Hematopoietic multipotent progenitor cell treated with erythropoietin and hydrocortisone succinate and interleukin-3 and kit ligand, for 17 days (in vitro differentiated cells): ENCODE data around the gene EXOC4.

Source experiments
- DNase-seq: peaks from one replicate; pipeline ENCODE4 v3.0.0-alpha.2; 2015; ENCODE audit warnings: low spot score

The EXOC4 gene

GRCh38 chr7:133539016-133539415 is 286.1 kb downstream of the EXOC4 start:
- no peak for DNase-seq

GRCh38 chr7:133540096-133540860 is 287.4 kb downstream of the EXOC4 start:
- no peak for DNase-seq

- no peak for DNase-seq
Observed at GRCh38 chr7:133542209-133542780, 289.4 kb downstream of the EXOC4 start.

- DNase-seq, result no peak
Observed at GRCh38 chr7:133543657-133544056, 290.8 kb downstream of the EXOC4 start.

GRCh38 chr7:133545618-133546017 is 292.7 kb downstream of the EXOC4 start:
- DNase-seq, result no peak

- DNase-seq, result no peak
Observed at GRCh38 chr7:133547981-133548380, 295.1 kb downstream of the EXOC4 start.

- DNase-seq, result no peak
Observed at GRCh38 chr7:133549633-133550032, 296.8 kb downstream of the EXOC4 start.

GRCh38 chr7:133550145-133550544 is 297.3 kb downstream of the EXOC4 start:
- DNase-seq, result no peak

- no peak for DNase-seq
Observed at GRCh38 chr7:133550811-133551210, 297.9 kb downstream of the EXOC4 start.

- DNase-seq, result no peak
Observed at GRCh38 chr7:133551466-133551865, 298.6 kb downstream of the EXOC4 start.

- DNase-seq, result no peak
Observed at GRCh38 chr7:133552079-133552478, 299.2 kb downstream of the EXOC4 start.

- no peak for DNase-seq
Observed at GRCh38 chr7:133554330-133554729, 301.5 kb downstream of the EXOC4 start.

GRCh38 chr7:133556048-133556447 is 303.2 kb downstream of the EXOC4 start:
- DNase-seq, result no peak

GRCh38 chr7:133556553-133556952 is 303.7 kb downstream of the EXOC4 start:
- no peak for DNase-seq

GRCh38 chr7:133560900-133561299 is 308.0 kb downstream of the EXOC4 start:
- DNase-seq, result no peak

GRCh38 chr7:133561396-133561795 is 308.5 kb downstream of the EXOC4 start:
- DNase-seq, result no peak

- no peak for DNase-seq
Observed at GRCh38 chr7:133562621-133563020, 309.7 kb downstream of the EXOC4 start.

- no peak for DNase-seq
Observed at GRCh38 chr7:133563251-133563650, 310.4 kb downstream of the EXOC4 start.

GRCh38 chr7:133564484-133564883 is 311.6 kb downstream of the EXOC4 start:
- DNase-seq, result no peak

- DNase-seq, result no peak
Observed at GRCh38 chr7:133568544-133568943, 315.7 kb downstream of the EXOC4 start.

- DNase-seq, result no peak
Observed at GRCh38 chr7:133570321-133570720, 317.4 kb downstream of the EXOC4 start.

- no peak for DNase-seq
Observed at GRCh38 chr7:133571076-133571475, 318.2 kb downstream of the EXOC4 start.

GRCh38 chr7:133572087-133572486 is 319.2 kb downstream of the EXOC4 start:
- DNase-seq, result no peak

- DNase-seq, result no peak
Observed at GRCh38 chr7:133572843-133573242, 320.0 kb downstream of the EXOC4 start.
